ENCODE results near the gene GPR83.
A peak's percentile ranks its signal among the peaks of the same experiment; 100 is the strongest.

GPR83 gene

DNA sequence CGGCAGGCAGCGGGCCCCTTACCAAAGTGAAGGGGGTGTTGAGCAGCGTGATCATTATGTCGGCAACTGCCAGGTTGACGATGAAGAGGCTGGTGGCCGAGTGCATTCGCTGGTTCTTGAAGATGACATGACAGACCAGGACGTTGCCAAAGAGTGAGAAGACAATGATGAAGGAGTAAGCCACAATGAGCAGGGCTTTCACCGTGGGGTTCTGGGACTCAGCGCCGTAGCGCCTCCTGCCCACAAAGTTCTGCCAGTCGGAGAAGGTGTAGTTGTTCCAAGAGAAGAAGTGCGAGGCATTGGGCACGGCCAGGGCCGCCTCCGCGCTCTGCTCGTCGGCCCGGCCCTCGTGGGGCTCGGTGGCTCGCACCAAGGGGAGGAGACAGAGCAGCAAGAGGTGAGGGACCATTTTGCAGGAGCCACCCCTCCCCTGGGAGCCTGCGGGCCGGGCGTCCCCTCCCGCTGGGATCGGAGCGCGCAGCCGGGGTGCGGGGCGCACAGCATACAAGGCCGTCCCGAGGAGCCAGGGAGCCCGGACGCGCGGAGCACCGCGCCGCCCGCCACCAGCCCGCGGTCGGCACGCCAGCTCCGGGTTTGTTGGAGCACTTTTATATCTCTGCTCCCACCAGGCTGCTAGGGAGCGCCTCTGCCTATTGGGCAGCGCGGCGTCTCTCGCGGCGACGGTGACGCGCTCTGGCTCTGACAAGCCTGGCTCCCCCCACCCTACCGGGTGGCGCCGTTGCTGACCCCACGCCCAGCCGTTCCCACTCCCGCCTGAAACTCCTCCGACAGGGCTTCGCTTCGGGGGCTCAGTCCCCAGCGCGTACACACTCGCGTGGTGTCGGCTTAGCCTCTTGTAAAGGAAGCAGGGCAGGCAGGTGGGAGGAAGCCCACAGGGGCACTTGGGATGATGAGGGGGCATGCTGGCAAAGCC is at the start of gene GPR83:
TSS of gene GPR83 (minus strand) at position 581 of the 934 bp plus-strand sequence. CDS start at position 409, 172 bp downstream.
- peak within 1 kb of the TSS; percentile 51 for H3K4me3 ChIP-seq (ENCODE audit: control insufficient read depth, low read depth, low read length)
- no peak for DNase-seq (ENCODE audit: low read depth)

DNA sequence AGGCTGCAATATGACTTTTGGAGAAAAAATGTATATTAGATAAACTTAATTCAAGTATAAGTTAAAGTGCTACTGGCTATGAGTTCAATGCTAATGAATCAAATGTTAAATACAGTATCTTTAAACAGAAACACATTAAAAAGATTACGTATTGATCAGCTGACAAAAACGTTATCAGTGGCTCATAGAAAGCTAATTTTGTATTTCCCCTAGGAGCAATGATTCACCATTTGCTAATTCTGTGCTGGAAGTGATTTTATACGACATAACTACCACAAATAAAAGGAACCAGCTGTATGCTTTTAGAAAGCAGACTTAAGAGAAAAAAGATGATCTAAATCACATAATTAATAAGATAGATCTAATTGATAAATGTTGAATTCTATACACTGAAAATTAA is 48.8 kb upstream of the GPR83 start:
- no peak overlapping the region for H3K4me3 ChIP-seq (ENCODE audit: control insufficient read depth, low read depth, low read length)
- peak; percentile 17 for DNase-seq (ENCODE audit: low read depth)
- TF ChIP-seq, protein P1, sequence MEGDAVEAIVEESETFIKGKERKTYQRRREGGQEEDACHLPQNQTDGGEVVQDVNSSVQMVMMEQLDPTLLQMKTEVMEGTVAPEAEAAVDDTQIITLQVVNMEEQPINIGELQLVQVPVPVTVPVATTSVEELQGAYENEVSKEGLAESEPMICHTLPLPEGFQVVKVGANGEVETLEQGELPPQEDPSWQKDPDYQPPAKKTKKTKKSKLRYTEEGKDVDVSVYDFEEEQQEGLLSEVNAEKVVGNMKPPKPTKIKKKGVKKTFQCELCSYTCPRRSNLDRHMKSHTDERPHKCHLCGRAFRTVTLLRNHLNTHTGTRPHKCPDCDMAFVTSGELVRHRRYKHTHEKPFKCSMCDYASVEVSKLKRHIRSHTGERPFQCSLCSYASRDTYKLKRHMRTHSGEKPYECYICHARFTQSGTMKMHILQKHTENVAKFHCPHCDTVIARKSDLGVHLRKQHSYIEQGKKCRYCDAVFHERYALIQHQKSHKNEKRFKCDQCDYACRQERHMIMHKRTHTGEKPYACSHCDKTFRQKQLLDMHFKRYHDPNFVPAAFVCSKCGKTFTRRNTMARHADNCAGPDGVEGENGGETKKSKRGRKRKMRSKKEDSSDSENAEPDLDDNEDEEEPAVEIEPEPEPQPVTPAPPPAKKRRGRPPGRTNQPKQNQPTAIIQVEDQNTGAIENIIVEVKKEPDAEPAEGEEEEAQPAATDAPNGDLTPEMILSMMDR (IDR thresholded peaks at IDR 0.05; ENCODE audit: control insufficient read depth, insufficient read depth, low read depth, low read length, missing control alignments) = no peak

More for the DNA sequence above, at the start of gene GPR83:
- TF ChIP-seq, protein P1 (IDR thresholded peaks at IDR 0.05; ENCODE audit: control insufficient read depth, insufficient read depth, low read depth, low read length, missing control alignments) = no peak

DNA sequence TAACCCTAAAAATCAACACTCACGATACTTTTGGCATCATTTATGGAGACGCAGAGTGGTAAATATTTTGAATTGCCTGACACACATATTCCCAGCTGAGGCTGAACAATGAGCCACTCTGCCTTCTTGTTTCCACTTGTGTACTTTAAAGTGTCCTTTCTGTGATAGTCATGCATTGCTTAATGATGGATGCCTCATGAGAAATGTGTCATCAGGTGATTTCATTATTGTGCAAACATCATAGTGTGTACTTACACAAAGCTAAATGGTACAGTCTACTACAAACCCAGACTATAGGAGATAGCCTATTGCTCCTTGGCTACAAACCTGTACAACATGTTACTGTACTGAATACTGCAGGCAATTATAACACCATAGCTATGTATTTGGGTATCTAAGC is 48.2 kb upstream of the GPR83 start:
- TF ChIP-seq, protein P1 (IDR thresholded peaks at IDR 0.05; ENCODE audit: control insufficient read depth, insufficient read depth, low read depth, low read length, missing control alignments) = no peak
- peak; percentile 64 for DNase-seq (ENCODE audit: low read depth)
- no peak overlapping the region for H3K4me3 ChIP-seq (ENCODE audit: control insufficient read depth, low read depth, low read length)

DNA sequence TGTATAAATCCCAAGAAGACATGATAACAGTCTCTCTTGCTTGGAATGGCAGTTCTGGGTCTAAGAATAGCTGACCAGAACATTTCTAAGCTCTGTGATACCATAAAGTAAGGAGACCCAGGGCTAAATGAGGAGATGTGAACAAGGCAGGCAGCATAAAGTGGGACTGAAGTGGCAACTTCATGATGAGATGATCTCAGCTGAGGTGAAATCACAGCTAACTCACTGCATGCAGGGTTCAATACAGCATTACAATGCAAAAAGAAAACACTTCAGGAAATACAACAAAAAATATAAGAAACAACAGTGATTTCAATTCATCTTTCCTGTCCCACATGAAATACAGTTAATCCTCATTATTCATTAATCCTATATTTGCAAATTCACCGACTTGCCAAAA is 47.8 kb upstream of the GPR83 start:
- TF ChIP-seq, protein P1 (IDR thresholded peaks at IDR 0.05; ENCODE audit: control insufficient read depth, insufficient read depth, low read depth, low read length, missing control alignments) = no peak
- no peak overlapping the region for H3K4me3 ChIP-seq (ENCODE audit: control insufficient read depth, low read depth, low read length)
- DNase-seq (ENCODE audit: low read depth) = no peak

DNA sequence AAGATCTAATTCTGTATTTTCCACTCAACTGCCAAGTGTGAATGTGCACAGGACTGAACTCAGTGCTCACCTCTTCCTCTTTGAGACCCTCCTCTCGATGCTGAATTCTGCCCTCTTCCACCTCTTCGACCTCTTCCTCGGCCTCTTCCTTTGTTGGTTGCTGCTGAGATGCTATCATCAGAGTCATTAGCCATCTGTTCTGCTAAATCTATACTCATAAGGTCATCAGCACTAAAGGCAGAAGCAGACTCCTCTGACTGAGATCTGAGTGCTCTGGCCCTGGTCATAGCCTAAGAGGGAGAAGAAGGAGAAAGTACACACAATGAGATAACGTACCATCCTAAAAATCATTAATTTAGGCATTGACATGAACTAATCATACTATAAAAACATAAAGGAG is 45.9 kb upstream of the GPR83 start:
- TF ChIP-seq, protein P1 (IDR thresholded peaks at IDR 0.05; ENCODE audit: control insufficient read depth, insufficient read depth, low read depth, low read length, missing control alignments) = no peak
- no peak overlapping the region for H3K4me3 ChIP-seq (ENCODE audit: control insufficient read depth, low read depth, low read length)
- DNase-seq (ENCODE audit: low read depth) = no peak

DNA sequence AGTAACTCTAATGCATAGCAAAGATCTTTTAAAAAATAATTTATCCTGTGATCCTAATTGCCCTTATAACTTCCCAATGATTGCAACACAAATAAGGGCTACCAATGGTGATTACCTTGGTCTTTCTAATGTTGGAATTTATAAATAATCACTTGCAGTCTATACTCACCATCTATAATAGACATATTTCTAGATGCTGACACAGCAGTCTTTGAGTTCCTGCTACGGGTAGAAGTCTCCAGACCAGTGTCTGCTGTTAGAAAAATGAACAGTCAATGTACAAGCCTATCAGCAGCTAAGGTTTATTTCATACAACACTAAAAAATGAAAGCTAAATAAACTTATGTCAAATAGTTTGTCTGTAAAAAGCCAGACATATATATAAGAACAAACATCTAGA is 44.4 kb upstream of the GPR83 start:
- TF ChIP-seq, protein P1 (IDR thresholded peaks at IDR 0.05; ENCODE audit: control insufficient read depth, insufficient read depth, low read depth, low read length, missing control alignments) = no peak
- DNase-seq (ENCODE audit: low read depth) = no peak

More for the DNA sequence above, 44.4 kb upstream of the GPR83 start:
- no peak overlapping the region for H3K4me3 ChIP-seq (ENCODE audit: control insufficient read depth, low read depth, low read length)
